ENCODE results near the gene LSAMP.

LSAMP gene

DNA sequence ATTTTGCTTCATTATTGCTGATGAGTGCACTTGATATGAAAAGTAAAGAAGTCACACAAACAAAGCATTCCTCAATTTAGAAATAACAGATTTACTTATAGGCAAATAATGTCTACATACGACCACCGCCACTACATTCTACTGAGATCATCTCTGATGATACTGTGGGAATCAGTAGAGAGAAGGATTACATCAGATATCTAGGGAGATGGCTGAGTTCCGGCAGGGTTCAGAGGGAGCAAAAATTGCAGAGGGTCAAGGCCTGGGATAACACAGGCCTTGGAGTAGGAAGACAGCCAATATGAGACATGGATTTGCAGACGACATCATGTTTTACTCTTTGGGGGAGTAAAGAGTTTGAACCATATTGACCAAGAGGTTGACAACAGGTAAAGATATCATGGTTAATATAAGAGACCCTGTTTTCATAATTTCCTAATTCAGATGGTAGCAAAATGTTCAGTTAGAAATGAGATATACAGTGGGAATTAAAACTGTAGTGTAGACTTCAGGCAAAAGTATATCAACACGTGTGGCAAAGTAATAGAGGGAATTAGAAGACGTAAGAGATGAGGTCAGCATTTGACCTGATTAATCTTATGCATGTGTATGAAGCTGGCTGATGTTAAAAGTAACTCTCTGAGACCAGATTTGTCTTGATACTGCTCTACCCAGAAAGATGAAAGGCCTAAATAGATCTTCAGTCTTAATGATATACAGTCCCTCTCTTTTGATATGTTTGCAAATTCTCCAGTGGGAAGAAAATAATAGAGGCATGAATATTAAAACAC is 15.6 kb downstream of the LSAMP start:
- no peak for DNase-seq

DNA sequence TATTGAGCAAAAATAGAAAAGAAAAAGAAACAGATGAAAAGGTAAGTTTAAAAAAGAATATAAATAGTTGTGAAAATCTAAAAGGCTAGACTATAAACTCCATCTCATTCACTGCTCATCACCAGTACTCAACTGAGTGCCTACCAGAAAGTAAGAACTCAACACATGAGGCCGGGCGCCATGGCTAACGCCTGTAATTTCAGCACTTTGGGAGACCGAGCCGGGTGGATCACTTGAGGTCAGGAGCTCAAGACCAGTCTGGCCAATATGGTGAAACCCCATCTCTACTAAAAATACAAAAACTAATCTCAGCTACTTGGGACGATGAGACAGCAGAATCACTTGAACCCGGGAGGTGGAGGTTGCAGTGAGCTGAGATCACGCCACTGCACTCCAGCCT is 19.3 kb downstream of the LSAMP start:
- DNase-seq = no peak

- DNase-seq = no peak
These were observed 20.2 kb downstream of the LSAMP start for GRCh38 chr3:116425126-116425525.

DNA sequence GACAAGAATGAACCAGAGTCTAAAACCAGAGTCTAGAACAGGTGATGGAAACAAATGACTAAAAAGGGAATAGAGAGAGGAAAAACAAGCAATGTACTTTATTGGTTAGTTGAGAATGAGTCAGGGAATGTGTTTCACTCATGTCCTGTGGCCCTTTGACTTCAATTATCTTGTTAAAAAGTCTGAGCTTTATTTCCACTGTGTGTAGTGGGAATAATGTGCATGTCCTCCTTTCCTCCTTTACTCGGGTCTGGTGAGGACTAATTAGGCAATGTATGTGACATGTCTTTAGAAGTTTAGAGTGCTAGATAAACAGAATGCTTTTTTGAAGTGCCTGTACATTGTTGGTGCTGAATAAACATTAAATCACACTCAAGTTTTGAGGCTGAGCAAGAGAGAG is 21.3 kb downstream of the LSAMP start:
- no peak for DNase-seq

- no peak for DNase-seq
These were observed 21.9 kb downstream of the LSAMP start for GRCh38 chr3:116423374-116423773.

GRCh38 chr3:116417151-116417550 is 28.1 kb downstream of the LSAMP start:
- no peak for DNase-seq

GRCh38 chr3:116413319-116413718 is 32.0 kb downstream of the LSAMP start:
- DNase-seq = no peak

DNA sequence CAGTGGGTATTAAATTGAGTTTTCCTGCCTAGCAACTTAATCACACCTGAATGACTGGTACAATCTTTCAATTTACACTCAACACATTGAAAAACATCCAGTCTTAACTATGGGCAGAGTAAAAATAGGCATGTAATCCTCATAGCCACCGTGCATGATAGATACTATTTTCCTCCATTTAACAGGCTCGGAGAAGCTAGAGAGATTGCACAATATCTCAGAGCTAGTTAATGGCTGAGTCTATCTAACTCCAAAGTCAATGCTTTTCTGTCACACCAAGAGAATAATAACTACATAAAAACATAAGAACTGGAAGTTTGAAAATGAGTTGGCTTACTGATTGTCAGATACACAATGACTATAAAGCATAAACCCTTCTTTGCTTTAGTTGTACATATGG is 36.8 kb downstream of the LSAMP start:
- no peak for DNase-seq

- no peak for DNase-seq
These were observed 40.1 kb downstream of the LSAMP start for GRCh38 chr3:116405231-116405630.

GRCh38 chr3:116399701-116400226 is 45.5 kb downstream of the LSAMP start:
- DNase-seq = no peak

DNA sequence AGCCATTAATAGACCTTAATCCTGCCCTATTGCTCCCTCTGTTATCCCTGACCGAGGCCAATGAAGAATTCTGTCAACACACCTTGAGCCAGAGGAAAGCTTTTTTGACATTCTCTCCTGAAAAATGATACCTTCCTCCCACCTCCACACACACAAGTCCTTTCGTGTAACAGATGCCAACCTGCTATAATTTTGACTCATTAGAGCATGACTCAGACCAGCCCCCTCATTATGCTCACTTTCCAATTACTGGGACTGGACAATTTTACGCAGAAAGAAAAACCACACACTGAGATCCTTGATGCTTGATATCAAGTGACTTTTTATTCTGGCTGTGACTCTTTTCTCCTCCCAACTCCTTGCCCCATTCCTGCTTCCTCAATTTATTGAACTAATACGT is 50.9 kb downstream of the LSAMP start:
- DNase-seq = no peak

GRCh38 chr3:116393199-116393598 is 52.1 kb downstream of the LSAMP start:
- no peak for DNase-seq

DNA sequence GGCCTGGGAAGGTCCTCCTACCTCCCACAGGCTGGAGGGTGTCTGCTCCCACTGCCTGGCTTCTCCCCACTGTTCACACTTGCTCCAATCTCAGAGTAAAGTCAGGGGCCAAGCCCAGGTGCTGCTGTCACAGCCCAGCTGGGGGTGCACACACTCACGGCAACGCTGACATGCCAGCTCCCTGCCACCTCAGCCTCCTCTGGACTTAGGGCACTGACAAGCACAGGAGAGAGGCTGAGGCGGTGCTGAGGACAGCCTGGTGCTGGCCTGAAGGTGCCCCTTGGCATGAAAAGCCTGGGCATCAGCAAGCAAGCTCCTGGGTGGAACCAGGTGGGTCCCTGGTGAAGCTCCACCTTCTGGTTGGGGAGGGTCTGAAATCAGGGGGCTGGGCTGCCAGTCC is 53.0 kb downstream of the LSAMP start:
- no peak for DNase-seq

- DNase-seq = no peak
These were observed 53.7 kb downstream of the LSAMP start for GRCh38 chr3:116391296-116392201.

DNA sequence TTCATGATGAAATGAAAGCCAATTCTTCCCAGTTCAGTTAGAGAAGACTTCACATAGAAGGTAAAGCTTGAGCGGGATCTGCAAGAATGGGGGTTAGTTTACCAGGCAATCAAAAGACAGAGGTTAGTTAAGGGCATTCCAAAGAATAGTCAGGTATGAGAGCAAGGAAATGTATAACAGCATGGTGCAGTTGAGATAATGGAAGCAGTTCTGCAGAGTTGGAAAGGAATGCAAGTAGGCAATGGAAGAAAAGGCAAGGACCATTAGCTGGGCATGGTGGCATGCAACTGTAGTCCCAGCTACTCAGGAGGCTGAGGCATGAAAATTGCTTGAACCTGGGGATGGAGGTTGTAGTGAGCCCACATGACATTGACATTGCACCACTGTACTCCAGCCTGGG is 55.0 kb downstream of the LSAMP start:
- DNase-seq = no peak

- no peak for DNase-seq
These were observed 56.4 kb downstream of the LSAMP start for GRCh38 chr3:116388867-116389385.

- no peak for DNase-seq
These were observed 59.1 kb downstream of the LSAMP start for GRCh38 chr3:116386168-116386567.

GRCh38 chr3:116384717-116385116 is 60.6 kb downstream of the LSAMP start:
- DNase-seq = no peak

DNA sequence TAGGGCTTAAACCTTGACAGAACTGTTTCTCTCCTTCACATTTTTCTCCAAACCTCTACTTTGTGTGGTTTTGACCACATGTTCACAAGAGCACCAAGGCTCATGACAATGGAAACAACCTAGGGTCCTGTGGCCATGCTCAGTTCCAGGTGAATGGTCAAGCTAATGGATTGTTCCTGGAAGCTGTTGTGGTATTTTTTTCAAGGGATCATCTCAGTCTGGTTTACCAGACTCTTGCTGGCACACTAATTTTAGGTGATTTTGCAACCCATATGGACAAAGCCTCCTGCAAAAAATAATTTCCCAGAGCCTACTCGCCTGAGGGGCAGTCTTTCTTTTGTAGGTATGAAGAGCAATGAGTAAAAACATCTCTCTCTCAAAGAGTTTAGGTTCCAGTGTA is 67.2 kb downstream of the LSAMP start:
- no peak for DNase-seq

DNA sequence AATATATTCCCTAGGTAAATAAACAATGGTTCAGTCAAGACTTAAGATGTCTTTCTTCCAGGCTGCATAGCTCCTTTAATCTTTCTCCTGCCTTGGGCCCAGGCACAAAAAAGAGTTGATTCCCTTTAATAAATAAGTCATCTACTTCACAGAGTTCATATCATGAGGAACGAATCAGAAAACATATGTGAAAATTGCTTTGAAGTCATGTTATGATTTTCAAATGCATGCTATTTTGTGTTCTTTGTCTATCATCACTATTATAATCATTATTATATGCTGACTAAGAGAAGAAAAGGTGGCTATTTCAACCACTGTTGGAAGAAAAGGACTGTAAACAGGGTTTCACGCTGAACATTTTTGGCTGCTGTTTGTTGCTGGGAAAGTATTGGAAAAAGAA is 70.4 kb downstream of the LSAMP start:
- no peak for DNase-seq

GRCh38 chr3:116367761-116368395 is 77.4 kb downstream of the LSAMP start:
- DNase-seq = no peak

DNA sequence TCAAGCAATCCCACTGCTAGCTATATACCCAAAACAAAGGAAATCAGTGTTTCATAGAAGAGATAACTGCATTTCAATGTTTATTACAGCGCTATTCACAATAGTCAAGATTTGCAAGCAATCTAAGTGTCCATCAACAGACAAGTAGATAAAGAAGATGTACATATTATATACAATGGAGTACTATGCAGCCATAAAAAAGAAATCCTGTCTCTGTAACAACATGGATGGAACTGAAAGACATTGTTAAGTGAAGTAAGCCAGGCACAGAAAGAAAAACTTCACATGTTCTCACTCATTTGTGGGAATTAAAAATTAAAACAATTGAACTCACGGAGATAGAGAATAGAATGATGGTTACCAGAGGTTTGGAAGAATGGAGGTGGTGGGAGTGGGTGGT is 89.2 kb downstream of the LSAMP start:
- no peak for DNase-seq

GRCh38 chr3:116354382-116354781 is 90.9 kb downstream of the LSAMP start:
- no peak for DNase-seq
